Measurements from ENCODE around the gene PRKCZ.

PRKCZ gene

DNA sequence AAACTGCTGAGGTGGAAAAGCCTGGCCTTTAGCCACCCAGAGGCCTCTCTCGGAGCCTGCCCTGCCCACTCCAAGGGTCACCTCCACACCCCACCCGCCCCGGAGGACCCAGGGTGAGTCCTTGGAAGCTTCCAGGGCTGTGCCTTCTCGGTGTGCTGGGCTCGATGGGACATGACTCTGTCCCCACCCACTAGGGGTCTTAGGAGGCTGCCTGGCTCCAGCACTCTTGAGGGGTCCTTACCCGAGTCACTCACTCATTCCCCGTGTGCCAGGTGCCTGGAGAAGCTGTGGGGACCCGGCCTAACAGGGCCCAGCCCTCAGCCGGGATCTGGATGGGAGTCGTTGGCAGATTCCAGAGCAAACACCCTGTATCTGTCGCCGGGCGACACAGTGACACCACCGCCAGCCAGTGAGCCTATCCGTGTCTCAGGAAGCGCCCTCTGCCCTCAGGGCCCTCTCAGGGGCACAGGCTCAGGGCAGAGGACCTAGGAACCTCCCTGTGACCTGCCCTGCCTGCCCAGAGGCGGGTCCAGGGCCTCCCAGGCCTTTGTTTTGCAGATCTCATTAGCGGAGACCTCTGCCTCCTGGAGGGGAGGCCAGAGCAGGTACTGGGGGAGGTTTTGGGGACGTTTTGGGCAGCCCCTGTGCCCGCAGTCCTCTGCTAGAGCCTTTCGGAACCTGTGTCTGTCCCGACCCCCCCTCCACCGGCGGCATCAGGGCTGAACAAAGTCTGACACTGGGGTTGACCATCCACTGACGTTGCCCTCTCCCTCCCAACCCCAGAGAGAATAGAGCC lies 3.1 kb upstream of the PRKCZ start:
- DNase-seq, result no peak

- DNase-seq, result no peak
These were observed 2.2 kb upstream of the PRKCZ start for GRCh38 chr1:2047749-2048729.

DNA sequence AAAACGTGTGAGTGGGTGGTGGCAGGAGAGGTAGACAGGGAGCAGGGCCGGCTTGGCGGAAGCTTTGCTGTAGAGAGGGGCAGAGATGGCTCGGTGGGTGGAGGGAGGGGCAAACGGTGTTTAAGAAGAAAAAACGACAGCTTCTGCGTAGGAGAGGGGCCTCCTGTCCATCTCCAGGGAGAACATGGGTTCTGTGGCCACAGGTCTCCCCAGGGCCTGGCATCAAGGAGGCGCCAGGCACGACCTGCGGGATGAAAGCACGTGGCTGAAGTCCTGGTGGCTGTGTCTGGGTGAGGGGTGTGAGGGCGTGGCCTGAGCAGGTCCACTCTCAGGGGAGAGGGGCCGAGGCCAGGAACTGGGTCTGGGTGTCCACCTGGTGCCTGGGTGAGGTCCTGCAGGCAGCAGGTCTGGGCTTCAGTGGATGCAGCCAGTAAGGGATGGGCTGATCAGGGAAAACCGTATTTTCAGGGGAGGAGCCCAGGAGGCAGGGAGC lies 940 bp upstream of the PRKCZ start:
- no peak for DNase-seq

DNA sequence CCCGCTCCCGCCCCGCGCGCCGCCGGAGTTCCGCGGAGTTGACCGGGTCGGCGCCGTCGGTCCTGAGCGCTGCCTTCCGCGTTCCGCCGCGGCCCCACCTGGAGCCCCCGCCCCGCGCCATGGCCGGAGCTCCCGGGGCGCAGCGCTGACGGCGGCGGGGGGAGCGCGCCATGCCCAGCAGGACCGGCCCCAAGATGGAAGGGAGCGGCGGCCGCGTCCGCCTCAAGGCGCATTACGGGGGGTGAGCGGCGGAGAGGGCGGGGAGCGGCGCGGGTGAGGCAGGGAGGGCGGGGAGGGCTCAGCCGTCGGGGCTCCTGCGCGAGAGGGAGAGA lies 216 bp downstream of the PRKCZ start:
- no peak for DNase-seq

DNA sequence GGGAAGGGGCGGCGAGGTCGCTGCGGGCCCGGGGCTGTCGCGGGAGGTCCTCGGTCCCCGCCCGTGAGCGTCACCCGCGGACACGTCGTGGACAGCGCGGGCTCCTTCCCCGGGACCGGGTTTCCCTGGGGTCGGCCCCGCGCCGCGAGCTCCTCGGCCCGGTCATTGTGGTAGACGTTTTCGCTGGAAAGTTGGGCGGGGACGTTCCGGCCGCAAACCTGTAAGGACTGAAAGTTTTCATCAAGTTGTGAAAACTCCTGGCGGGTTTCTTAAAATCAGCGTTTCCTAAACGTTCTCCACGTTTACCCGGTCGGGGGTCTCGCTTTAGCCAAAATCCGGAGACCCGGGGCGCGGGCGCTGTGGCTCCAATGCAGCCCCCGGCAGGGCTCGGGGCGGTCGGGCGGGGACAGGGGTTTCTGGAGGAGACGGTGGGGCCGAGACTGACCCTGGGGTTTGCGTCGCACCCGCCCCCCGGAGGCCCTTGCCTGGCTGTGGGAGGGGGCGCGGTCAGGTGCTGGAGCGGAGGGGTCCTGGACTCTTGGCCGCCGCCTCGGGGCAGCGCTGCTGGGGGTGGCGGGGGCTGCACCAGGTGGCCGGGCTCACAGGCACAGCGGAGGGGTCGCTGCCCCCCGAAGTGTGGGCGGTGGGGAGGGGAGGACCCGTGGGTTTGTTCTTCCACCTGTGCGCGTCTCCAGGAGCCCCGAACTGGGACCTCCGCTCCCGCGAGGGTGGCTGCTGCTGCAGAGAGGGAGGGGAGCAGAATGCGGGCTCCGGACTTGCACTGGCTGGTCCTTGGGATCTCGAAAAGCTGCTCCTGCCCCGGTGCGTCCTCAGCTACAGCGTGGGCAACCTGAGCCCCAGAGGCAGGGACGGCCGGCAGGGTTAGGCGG lies 827 bp downstream of the PRKCZ start:
- DNase-seq, result no peak

DNA sequence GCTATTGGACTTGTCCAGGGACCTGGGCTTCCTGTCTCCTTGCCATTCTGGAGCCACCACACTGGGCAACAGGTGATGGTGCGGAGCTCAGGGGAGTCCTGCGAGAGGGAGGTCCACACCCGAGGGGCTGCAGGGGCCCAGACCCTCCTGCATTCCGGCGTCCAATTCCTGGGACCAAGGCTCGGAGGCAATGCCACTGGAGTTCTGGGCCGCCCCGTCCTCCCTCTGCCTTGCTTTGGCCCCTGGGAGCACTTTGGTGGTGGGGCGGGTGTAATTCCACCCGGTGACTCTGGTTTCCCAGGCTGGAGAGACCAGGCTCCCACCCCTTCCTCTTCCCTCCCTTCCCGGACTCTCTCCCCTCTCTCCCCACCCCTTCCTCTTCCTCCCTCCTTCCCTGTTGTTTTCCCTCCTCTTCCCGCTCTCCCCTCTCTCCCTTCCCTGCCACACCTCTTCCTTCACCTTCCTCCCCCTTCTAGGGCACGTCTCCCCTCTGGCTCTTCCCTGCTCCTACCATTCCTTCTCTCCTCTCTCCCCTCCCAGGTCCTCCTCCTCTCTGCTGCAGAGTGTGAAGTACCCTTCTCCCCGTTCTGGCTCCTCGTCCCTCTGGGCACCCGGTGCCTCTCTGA lies 2.0 kb downstream of the PRKCZ start:
- DNase-seq, result no peak

GRCh38 chr1:2052756-2053155 lies 2.5 kb downstream of the PRKCZ start:
- no peak for DNase-seq

- DNase-seq, result no peak
These were observed 3.0 kb downstream of the PRKCZ start for GRCh38 chr1:2053217-2053616.

- DNase-seq, result no peak
These were observed 3.7 kb downstream of the PRKCZ start for GRCh38 chr1:2053784-2054376.

GRCh38 chr1:2054560-2054959 lies 4.3 kb downstream of the PRKCZ start:
- DNase-seq, result no peak

DNA sequence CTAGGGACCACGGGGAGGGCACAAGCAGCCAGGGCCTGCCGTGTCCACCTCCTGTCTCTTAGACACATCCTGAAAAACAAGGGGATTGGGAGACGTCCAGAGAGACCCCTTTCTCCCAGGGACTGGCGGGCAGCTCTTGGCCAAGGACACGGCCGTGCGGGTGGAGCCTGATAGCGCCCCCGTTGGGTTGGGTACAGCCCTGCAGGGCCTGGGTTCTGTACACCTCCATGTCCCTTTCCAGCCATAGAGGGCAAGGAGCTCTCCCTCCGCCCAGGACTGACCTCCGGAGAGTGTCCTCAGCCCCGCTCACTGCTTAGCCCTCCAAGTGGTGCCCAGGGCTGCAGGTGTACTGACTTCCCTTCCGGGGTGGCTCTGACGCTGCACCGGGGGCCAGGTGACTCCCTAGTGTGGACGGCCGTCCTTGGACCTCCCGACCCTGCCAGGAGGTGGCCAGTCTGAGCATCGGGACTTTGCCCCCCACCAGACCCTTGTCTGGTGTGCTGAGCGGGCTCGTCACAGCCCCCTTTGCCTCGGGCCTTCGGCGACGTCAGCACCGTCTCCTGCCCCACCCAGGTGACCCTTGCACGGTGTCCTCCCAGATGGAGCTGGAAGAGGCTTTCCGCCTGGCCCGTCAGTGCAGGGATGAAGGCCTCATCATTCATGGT lies 5.8 kb downstream of the PRKCZ start:
- no peak for DNase-seq

- DNase-seq, result no peak
These were observed 6.9 kb downstream of the PRKCZ start for GRCh38 chr1:2056955-2057590.

DNA sequence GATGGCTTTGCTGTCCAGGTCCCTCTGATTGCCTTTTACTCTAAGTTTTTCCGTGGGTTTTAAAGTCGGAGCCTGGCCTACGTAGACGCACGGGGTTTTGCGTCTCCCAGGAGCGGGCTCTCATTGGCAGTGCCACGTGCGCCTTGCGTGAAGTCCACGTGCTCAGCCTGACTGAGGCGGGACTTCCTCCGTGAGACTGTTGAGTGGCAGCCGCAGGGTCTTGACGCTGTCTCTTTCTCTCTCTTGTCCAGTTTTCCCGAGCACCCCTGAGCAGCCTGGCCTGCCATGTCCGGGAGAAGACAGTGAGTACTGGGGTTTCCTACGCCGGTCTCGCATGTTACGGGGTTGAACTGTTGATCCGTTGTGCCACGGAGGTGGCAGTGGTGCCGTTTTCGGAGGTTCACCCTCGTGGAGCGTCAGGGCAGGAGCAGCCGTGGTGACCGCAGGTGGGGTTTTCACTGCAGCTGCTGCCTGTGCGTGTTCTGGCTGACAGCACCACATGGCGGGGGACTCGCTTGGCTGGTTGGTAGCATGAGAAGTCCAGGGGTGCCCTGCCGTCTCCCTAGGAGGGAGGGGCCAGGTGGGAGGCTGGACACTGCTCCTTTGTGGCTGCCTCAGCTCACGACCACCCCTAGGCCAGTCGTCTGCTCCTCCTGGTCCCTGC lies 9.2 kb downstream of the PRKCZ start:
- DNase-seq, result no peak

GRCh38 chr1:2060072-2060471 lies 9.9 kb downstream of the PRKCZ start:
- no peak for DNase-seq

- DNase-seq, result no peak
These were observed 10.3 kb downstream of the PRKCZ start for GRCh38 chr1:2060535-2060934.

DNA sequence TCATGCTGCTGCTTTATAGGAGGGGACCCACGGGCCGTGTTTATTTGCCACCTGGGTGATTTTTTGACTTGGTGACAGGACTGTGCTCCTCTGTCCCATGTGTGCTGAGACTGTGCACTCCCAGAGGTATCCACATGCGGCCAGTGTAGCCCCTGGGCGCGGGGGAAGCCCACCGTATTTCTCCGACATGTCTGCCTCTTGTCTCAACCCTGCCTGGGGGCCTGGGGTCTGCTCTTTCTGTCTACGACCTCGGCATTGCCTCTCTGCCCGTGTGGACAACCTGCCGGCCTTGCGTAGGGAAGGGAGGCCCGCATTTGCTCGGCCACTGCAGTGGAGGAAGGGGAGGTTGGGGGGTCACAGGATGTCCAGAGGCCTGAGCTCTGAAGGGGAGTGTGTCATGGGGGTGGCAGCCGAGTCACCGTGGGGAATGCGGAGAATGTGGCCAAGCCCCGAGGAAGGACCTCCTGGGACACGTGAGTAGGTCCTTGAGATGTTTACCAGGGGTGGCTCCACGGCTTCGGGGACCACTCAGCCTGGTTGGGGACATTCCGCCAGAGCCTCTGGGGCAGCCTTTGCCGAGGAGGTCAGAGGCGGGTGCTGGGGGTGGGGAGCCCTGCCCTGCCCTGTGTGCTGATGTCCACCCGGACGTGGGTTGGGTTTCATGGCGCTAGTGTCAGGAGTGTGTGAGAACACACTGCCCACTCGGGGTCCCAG lies 11.0 kb downstream of the PRKCZ start:
- no peak for DNase-seq

GRCh38 chr1:2065699-2066098 lies 15.5 kb downstream of the PRKCZ start:
- DNase-seq, result no peak

- DNase-seq, result no peak
These were observed 17.2 kb downstream of the PRKCZ start for GRCh38 chr1:2067393-2067792.

- no peak for DNase-seq
These were observed 17.8 kb downstream of the PRKCZ start for GRCh38 chr1:2067981-2068380.

DNA sequence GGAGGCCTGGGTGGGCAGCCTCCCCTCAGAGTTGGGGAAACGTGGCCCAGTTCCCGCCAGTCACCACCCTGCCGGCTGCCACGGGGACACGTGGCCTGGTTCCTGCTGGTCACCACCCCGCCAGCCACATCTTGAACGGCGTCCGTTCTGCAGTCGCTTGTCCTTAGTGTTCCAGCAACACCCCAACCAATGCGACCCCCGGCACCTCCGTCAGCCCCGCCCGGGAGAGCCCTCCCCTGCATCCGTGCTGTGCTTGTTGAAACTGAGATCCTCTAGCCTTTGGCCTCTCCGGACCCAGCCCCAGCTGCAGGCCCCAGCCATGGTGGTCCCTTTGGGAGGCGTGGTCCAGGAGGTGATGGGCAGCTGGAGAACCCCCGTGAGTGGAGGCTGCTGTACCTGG lies 18.7 kb downstream of the PRKCZ start:
- no peak for DNase-seq

All from amniotic stem cell (primary cell).